ENCODE data around the gene SKIC3. TPM values are rescaled to one million over a fixed set of nuclear protein-coding genes. Genes with fewer than 3 reads are reported as not detected.

Gene SKIC3
- polyA plus RNA-seq, 1 experiment: 118 TPM

DNA sequence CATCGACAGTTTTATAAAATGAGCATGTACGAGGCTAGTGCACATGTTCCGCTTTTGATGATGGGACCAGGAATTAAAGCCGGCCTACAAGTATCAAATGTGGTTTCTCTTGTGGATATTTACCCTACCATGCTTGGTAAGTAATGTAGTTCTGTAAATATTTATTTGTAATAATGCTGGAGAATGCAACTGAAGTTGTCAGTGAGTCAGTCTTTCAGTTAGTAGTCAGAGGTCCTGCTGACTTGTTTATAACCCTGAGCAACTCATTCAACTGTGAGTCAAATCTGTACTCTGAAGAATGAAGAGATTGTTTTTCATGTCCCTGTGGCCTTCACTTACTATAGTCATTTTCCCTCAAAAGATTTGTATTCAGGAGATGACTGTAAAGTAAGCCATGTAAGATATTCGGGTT lies 36.7 kb upstream of the SKIC3 start:
- Histone ChIP-seq H3K27me3 (ENCODE audit: control insufficient read depth, insufficient read depth, low read length) (no peaks in the 10 kb centered on the region), H3K4me3 (ENCODE audit: low read depth, low read length) (no peak overlapping the region), H3K27ac (ENCODE audit: low read depth, low read length) (no peak overlapping the region), H3K9me3 (ENCODE audit: control insufficient read depth, insufficient read depth, low read length) (no peaks in the 10 kb centered on the region)
- ChIA-PET POLR2A (no interaction called here), CTCF (no interaction called here)
- no peak for TF ChIP-seq CTCF (IDR thresholded peaks at IDR 0.05; ENCODE audit: low read depth, low read length)
- DNase-seq (ENCODE audit: low read depth, low spot score): peak; percentile 43

GRCh38 chr5:95590880-95591279 lies 36.1 kb upstream of the SKIC3 start:
- no peak overlapping the region for H3K4me3 ChIP-seq (ENCODE audit: low read depth, low read length)
- ChIA-PET POLR2A (no interaction called here), CTCF (no interaction called here)
- DNase-seq (ENCODE audit: low read depth, low spot score): no peak
- H3K27ac ChIP-seq (ENCODE audit: low read depth, low read length): no peak overlapping the region
- no peaks in the 10 kb centered on the region for H3K27me3 ChIP-seq (ENCODE audit: control insufficient read depth, insufficient read depth, low read length)
- no peaks in the 10 kb centered on the region for H3K9me3 ChIP-seq (ENCODE audit: control insufficient read depth, insufficient read depth, low read length)
- no peak for TF ChIP-seq CTCF (IDR thresholded peaks at IDR 0.05; ENCODE audit: low read depth, low read length)

GRCh38 chr5:95583992-95584391 lies 29.2 kb upstream of the SKIC3 start:
- no peak overlapping the region for H3K4me3 ChIP-seq (ENCODE audit: low read depth, low read length)
- ChIA-PET POLR2A (no interaction called here), CTCF (no interaction called here)
- H3K9me3 ChIP-seq (ENCODE audit: control insufficient read depth, insufficient read depth, low read length): no peaks in the 10 kb centered on the region
- no peaks in the 10 kb centered on the region for H3K27me3 ChIP-seq (ENCODE audit: control insufficient read depth, insufficient read depth, low read length)
- no peak overlapping the region for H3K27ac ChIP-seq (ENCODE audit: low read depth, low read length)
- DNase-seq (ENCODE audit: low read depth, low spot score): no peak
- no peak for TF ChIP-seq CTCF (IDR thresholded peaks at IDR 0.05; ENCODE audit: low read depth, low read length)

DNA sequence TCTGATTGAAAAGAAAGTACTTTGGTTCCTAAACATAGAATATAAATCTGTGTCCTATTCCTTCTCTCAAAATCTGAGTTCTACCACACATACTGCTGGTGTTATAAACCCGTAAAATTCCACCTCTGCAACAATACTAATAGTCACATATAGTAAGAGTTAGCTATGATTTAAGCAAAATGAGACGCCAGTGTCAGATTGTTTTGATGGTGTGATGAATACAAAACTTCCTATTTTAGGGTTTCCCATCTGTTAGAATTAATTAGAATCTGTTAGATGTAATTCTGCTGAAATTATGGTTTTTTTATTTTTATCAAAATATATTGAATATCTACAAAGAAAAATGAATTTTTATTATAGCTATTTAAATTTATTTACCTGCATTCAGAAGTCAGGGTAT lies 26.8 kb upstream of the SKIC3 start:
- POLR2A ChIA-PET: no interaction called here
- no peak for DNase-seq (ENCODE audit: low read depth, low spot score)
- Histone ChIP-seq H3K4me3 (ENCODE audit: low read depth, low read length) (no peak overlapping the region), H3K27me3 (ENCODE audit: control insufficient read depth, insufficient read depth, low read length) (no peaks in the 10 kb centered on the region), H3K9me3 (ENCODE audit: control insufficient read depth, insufficient read depth, low read length) (no peaks in the 10 kb centered on the region), H3K27ac (ENCODE audit: low read depth, low read length) (no peak overlapping the region)
- TF ChIP-seq CTCF (IDR thresholded peaks at IDR 0.05; ENCODE audit: low read depth, low read length): no peak
- CTCF ChIA-PET: no interaction called here

GRCh38 chr5:95572016-95572415 lies 17.2 kb upstream of the SKIC3 start:
- ChIA-PET CTCF (no interaction called here), POLR2A (no interaction called here)
- TF ChIP-seq CTCF (IDR thresholded peaks at IDR 0.05; ENCODE audit: low read depth, low read length): no peak
- DNase-seq (ENCODE audit: low read depth, low spot score): no peak
- H3K4me3 ChIP-seq (ENCODE audit: low read depth, low read length): no peak overlapping the region
- H3K27me3 ChIP-seq (ENCODE audit: control insufficient read depth, insufficient read depth, low read length): no peaks in the 10 kb centered on the region
- H3K9me3 ChIP-seq (ENCODE audit: control insufficient read depth, insufficient read depth, low read length): no peaks in the 10 kb centered on the region
- H3K27ac ChIP-seq (ENCODE audit: low read depth, low read length): no peak overlapping the region

Measured in AG04450 (cell line).